HG03457 (cell line): ENCODE data around the gene SMC4.

Experiments used
- ATAC-seq: cut with Tn5 transposase; IDR thresholded peaks from one replicate; pipeline ENCODE4 v1.9.1; 2021; ENCODE audit warnings: moderate number of reproducible peaks; ENCODE audit not compliant: unreplicated experiment

Gene SMC4

DNA sequence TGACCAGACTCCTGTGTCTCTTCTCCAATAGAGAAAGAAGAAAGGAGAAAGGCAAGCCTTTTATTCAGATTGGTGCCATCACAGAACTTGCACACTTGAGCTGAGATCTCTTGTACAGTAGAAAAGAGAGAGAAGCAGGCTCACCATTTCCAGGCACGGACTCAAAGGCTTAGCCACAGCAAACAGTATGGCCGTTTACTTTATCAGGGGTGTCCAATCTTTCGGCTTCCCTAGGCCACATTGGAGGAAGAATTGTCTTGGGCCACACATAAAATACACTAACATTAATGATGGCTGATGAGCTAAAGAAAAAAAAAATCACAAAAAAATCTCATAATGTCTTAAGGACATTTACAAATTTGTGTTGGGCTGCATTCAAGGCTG is 5.4 kb upstream of the SMC4 start:
- no peak for ATAC-seq

DNA sequence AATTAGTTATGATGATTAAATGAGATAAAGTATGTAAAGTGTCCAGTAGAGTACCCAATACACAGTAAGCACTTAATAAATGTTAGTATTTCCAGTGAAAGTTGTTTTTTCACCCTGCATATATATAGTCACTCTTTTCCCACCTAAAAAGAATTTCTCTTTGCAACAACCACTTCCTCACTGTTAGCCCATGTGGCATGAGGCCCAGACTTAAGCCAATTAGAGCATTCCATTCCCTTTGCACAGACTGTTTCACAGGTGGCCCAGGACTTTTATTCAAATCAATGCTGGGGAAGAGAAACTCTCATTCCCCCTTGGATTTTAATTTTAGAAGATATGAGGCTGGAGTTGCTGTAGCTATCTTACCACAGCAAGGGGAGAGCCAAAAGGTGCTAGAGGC is 4.2 kb upstream of the SMC4 start:
- ATAC-seq, result no peak

DNA sequence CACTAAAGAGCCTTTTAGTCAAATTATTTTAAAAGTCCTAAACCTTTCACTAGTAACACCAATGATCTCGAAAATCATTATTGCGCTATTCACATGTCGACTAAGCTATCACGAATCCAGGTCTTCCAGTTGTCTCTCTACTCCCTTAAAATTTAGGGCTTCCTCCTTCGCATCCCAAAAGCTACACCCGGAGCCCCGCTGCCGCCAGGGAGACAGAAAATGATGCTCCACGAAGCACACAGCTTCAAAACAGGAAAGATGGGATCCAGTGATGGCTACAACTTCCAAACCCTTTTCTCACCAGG is 678 bp upstream of the SMC4 start:
- ATAC-seq, result peak; percentile 6

DNA sequence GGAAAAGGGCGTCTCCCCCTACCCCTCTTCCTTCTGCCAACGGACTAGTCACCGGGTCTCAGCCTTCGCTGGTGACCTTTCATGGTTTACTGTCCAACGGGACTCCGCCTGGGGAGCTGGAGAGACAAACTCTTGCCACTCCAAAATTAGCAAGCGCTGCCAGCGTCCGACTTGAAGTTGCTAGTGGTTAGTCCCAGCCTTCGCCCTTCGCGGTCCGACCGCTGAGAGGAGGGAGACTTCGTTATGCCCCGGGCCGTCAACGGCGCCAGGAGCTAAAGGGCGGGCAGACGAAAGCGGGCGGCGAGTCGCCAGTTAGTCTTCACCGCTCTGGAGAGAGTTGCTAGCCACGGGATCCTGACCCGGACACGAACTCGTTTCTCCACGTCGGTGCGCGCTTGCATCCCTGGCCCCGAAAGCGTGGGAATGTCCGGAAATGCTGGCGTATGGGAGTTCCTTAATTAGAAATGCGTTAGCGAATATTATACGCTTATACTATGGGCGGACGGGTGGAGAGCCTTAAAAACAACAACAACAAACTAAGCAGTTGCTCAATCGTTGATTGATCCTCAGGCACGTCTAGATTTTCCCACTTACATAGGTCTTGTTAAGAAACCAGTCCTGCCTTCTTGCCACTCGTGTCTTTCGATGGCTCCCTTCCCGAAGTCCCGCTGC is 716 bp downstream of the SMC4 start:
- ATAC-seq, result peak; percentile 5

DNA sequence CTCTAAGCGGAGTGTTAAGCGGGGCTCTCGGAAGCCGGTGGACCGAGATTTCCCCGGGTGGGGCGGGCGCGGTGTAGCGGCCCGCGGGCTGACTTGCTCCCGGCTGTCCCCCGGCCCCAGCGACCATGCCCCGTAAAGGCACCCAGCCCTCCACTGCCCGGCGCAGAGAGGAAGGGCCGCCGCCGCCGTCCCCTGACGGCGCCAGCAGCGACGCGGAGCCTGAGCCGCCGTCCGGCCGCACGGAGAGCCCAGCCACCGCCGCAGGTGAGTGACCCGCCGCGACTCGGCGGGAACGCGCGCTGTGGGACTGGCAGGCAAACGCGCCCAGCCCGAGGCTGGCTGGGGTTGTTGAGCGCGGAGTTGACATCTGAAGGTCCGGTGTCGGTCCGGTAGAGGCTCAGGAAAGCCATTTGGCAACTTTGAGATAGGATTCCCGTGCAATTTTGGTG is 1.3 kb downstream of the SMC4 start:
- no peak for ATAC-seq

DNA sequence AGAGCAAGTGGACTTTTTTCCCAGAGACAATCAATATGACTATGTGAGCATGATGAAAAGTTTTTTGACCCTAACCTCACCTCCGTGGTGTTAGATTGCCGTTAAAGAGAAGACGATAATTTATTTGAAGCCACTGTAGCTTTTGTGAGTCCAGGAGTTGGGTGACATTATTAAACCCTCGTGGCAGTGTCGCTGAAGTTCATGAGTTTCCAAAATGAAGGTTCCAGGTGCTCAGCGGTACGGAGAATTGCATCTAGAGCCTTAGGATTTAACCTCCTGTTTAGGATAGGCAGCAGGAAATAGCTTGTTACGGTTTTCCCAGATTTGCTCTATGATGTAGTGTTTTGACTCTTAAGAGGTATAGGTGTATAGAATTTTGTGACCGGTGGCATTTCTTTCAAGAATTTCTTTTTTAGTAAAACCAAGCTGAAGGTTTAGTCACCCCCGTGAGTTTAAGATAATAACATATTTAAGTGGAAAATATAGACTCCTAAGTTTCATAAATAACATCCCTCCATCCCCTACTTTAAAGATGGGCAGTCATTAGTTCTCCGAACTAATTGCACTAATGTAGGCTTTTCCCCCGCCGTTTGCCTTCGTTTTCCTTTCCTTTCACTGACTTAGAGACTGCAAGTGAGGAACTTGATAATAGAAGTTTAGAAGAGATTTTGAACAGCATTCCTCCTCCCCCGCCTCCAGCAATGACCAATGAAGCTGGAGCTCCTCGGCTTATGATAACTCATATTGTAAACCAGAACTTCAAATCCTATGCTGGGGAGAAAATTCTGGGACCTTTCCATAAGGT is 2.0 kb downstream of the SMC4 start:
- no peak for ATAC-seq

DNA sequence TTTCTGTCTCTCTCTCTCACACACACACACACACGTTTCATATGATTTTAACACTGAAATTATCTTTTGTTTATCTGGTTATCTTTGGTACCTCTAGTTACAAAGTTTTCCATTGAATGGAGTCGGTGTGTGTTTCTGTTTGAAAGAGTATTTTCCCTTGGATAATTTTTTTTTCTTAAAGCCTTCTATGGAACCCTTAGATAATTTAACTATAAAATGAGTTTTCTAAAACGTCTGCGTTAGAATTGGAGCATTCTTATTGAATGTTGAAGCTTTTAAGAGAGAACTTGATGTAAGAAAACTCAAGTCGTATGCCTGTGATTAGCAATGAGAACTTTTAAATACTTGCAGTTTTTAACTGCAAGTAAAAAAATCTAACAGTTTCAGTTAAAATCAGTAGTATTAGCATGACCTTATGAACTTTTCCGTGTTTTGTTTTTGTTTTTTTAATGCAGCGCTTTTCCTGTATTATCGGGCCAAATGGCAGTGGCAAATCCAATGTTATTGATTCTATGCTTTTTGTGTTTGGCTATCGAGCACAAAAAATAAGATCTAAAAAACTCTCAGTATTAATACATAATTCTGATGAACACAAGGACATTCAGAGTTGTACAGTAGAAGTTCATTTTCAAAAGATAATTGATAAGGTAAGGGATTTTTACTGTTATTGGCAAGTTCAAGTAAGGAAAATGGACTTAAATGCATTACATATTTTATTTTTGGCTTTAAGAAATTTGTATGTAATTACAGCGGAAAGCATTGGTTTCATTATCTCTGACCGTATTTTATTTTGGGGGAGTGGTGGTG is 3.0 kb downstream of the SMC4 start:
- ATAC-seq, result no peak

DNA sequence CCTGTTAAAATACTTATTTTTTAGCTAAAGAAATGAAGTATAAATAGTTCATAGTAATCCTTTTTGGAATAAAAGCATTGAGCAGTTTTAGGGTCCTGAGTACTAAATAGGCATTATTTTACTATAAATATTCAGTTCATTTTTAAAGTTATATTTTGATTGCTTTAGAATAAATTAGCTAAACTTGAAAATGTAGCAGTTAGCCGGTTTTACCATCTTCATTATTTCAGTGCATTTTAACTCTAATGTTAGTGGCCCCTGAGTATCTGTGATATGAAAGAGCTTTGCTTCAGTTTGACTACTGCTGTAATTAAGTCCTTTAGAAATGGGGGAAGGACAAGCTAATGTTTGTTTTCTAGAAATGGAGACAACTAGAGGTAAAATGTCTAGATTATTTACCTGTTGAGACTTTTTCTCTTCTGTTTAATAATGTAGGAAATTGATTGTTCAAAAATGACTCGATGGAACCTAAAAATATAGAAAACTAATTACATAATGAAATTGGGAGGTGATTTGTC is 3.6 kb downstream of the SMC4 start:
- ATAC-seq, result no peak

DNA sequence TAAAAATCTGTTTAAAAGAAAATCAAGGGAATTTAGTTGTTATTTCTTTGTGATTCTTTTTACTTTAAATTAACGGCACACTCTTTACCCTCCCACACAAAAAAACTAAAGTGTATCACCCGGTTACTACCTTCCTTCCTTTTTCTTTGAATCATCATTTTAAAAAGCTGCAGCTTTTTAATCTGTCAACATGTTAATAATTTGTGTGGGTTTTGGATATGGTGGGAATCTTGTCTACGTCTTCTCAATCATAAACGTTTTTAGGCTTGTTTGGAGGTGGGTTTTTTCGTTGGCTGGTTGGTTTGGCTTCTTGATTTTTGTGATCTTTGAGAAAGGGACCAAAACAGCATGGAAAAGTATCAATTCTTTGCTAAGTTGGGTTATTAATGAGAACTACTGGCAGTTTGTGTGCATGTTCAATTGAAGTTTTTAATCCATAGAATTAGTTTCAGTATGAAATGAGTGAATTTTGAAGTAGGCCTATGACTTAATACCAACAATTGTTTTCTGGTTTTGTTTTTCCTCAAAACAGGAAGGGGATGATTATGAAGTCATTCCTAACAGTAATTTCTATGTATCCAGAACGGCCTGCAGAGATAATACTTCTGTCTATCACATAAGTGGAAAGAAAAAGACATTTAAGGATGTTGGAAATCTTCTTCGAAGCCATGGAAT is 4.5 kb downstream of the SMC4 start:
- no peak for ATAC-seq

DNA sequence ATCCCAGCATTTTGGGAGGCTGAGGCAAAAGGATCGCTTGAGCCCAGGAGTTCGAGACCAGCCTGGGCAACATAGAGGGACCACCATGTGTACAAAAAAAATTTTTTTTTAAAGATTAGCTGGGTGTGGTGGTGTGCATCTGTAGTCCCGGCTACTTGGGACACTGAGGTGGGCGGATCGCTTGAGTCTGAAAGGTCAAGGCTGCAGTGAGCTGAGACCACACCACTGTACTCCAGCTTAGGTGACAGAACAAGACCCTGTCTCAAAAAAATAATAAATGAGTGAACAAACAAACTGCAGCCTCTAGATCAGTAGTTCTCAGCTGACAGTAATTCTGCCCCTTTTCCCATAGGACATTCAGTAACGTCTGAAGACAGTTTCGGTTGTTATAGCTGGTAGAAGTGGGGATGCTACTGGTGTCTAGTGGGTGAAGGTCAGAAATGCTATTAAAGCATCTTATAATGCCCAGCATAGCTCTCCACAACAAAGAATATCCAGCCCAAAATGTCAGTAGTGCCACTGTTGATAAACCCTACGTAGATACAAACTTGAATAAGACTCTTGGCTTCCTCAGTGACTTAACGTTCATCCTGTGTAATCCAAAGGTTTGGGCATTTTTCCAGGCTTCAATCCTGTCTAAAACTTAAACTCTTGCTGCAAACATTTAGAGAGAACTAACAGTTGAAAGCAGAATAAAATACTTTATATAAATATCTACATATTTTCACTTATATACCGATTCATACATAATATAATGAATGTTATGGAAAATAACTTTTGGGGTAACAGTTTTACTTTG is 10.6 kb downstream of the SMC4 start:
- ATAC-seq, result no peak

DNA sequence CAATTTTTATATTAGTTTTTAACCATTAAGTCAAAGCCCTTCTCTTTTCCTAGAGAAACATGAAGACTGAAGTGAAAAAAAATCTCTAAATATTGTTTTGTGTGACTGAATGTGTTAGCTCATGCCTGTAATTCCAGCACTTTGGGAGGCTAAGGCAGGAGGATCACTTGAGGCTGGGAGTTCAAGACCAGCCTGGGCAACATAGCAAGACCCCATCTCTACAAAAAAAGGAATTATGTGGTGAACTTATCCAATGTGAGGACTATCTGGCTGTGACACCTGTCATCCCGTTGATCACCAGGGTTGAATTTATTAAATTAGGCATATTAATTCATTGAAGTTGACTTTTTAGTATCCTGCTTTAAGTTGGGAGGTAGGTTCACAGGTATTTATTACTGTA is 13.0 kb downstream of the SMC4 start:
- no peak for ATAC-seq

DNA sequence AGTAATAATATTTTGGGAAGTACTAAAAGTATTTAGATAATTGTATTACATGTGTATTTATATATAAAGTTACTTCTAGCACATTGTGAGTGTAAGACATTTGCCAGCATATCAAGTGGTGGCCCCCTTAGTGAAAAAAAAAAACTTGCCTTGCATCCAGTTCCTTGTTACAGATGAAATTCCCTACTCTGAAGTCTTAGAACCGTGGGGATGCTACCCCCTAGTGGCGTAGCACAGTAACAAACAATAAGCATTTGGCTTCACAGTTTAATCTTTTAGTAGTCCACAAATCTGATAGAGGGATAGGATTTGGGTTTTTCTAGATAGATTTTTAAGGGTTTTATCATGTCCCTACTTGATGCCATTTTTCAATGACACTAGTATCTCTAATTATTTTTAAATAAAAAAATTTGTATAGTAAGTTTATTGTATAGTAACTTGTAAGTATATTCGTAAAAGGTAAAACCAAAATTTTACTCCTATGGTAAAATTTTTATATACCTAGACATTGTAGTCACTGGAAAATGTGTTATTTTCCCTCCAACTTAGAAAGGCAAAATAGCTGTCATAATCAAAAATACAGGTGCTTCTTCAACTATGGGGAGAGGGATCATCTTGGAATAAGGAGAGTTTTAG is 14.3 kb downstream of the SMC4 start:
- no peak for ATAC-seq

DNA sequence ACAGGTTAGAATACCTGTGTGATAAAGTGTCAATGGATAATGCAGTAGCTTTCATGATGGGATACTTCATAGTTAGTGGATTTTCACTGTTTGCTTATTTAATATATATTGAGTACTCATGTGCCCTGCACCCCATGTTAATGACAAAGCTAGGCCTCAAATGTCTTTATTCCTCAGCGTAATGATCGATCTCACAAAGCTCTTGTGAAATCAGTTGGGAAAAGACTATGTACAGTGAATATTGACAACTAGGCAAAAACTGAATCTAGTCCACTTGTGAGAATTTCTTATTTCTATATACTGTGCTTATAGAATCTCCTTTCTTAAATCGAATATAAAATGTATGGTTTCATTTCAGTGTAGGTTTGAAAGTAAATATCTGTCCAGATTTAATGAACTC is 17.9 kb downstream of the SMC4 start:
- no peak for ATAC-seq

DNA sequence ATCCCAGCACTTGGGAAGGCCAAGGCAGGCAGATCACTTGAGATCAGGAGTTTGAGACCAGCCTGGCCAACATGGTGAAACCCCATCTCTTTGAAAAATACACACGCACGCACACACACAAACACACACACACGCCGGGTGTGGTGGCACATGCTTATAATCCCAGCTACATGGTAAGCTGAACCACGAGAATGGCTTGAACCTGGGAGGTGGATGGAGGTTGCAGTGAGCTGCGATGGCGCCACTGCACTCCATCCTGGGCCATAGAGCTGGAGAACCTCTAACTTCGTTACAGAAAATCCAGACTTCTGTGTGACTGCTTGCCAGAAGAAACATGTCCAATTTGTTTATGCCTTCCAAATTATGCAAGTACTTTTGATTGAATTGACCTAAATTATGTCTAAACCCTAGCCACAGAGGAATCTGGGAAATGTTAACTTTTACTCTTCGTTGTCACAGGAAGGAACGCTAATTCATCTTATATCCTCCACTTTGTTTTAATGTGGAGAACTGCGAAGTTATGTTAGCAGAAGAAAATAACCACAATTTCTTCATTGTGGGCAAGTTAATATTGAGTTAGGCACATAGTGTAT is 28.5 kb downstream of the SMC4 start:
- no peak for ATAC-seq

DNA sequence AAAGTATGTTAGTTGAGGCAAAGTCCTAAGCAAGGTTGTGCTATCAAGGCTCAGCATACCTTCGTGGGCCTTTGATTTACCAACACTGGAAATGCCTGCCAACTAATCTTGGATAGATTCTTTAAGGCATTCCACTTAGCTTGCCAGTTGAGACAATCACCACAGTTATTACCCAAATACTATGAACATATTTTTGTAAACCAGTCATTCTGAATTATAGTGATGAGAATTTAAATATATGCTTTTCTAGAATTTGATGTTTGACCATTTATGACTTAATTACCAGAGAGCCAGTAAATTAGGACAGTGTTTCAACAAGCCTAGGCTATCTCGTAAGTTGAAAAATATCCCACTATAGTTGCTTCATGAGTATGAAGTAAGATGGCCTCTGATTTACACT is 34.6 kb downstream of the SMC4 start:
- ATAC-seq, result no peak

DNA sequence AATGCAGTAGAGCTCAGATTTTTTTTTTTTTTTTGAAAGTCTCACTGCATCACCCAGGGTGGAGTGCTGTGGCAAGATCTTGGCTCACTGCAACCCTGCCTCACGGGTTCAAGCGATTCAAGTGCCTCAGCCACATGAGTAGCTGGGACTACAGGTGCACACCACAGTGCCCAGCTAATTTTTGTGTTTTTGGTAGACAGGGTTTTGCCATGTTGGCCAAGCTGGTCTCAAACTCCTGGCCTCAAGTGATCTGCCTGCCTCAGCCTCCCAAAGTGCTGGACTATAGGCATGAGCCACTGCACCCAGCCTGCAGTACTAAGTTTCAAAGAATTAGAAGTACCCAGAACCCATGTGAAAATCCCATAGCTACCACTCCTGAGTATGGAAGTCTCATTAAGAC is 35.6 kb downstream of the SMC4 start:
- ATAC-seq, result no peak

DNA sequence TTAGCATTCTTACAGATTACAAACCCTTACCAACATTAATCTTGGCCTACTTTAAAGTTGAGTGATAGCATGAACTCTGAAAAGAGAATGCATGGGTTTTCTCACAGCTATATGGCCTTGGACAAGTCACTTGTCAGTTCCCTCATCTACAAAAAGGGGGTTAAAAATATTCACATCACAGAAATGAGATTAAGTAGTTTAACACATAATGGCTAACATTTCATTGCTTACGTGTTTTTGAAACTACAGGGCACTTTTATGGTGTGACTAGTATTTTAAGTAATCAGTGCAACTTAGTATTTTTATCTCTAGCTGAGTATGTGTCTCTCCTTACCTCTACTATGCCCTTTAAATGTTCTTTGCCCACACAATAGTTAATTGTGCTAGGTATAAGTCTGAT is 36.3 kb downstream of the SMC4 start:
- no peak for ATAC-seq

DNA sequence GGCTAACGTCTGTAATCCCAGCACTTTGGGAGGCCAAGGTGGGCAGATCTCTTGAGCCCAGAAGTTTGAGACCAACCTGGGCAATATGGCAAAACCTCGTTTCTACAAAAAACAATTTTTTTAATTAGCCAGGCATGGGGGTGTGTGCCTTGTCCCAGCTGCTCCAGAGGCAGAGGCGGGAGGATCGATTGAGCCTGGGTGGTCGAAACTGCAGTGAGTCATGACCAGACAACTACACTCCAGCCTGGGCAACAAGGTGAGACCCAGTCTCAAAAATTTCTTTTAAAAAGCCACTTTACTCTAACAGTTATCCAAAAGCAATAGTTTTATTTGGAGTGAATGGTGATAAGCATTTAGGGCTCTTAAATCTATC is 37.6 kb downstream of the SMC4 start:
- no peak for ATAC-seq

DNA sequence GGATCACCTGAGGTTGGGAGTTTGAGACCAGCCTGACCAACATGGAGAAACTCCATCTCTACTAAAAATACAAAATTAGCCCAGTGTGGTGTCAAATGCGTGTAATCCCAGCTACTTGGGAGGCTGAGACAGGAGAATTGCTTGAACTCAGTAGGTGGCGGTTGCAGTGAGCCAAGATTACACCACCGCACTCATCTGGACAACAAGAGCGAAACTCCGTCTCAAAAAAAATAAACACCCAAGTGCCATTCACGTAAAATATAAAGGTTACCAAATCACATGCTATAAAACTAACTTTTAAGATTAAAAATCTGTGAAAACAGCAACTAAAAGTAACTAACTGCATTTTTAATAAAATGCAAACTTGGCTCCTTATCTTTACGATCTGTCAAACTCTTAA is 41.2 kb downstream of the SMC4 start:
- no peak for ATAC-seq

DNA sequence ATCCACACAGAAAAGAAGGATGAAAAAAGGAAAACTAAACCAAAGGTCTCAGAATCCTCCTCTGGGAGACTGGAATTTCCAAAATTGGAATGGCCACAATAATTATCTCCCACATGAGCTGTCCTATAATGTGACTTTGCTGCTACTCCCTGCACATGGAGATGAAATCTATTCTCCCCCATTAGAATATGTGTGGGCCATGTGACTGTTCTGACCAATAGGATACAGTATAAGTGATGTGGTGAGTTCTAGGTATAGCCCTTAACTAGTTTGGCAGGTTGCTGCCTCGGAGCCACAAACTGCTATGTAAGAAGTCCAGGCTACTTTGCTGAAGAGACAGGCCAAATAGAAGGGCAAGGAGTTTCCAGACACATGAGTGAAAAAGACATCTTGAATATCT is 45.0 kb downstream of the SMC4 start:
- no peak for ATAC-seq
